HG02763 (cell line): ENCODE data around the gene PSG11.
"Not testable (repeated sequence)": the region's sequence is repeated elsewhere in the genome, so short reads cannot be mapped to it uniquely, and the experiment has no call there.

Experiments used
- ATAC-seq: cut with Tn5 transposase; IDR thresholded peaks from one replicate; pipeline ENCODE4 v1.9.1; 2021; ENCODE audit warnings: mild to moderate bottlenecking, moderate library complexity; ENCODE audit not compliant: unreplicated experiment

PSG11 gene

DNA sequence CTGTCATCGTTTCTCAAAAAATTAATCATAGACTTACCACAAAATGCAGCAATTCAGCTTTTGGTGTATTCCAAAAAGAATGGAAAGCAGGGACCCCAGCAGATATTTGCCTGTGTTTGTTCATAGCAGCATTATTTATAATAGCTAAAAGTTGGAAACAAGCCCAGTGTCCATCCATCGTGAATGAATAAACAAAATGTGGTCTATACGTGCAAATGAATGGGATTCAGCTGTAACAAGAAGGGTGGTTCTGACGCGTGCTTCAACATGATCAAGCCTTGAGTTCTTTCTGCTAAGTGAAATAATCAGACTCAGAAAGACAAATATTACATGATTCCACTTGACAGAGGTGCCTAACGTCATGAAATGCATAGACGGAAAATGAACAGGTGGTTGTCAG lies 36.4 kb downstream of the PSG11 start:
- ATAC-seq: no peak

DNA sequence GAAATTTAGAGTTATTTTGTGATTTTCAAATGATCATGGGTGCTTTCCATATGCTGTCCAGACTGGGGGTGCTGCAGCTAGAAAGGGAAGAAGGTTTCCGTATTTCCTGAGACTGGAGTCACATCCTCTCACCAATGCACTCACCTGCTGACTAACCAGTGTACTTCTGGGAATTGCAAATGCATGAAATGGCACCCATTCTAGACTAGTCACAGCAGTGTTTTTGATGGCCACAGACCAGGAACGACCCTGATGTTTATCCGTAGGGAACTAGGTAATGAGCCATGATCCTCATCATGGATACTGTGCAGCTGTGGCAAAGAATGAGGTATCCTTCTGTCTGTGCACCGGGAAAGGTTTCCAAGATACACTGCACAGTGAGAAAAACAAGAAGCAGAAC lies 37.1 kb downstream of the PSG11 start:
- ATAC-seq: not testable (repeated sequence)

DNA sequence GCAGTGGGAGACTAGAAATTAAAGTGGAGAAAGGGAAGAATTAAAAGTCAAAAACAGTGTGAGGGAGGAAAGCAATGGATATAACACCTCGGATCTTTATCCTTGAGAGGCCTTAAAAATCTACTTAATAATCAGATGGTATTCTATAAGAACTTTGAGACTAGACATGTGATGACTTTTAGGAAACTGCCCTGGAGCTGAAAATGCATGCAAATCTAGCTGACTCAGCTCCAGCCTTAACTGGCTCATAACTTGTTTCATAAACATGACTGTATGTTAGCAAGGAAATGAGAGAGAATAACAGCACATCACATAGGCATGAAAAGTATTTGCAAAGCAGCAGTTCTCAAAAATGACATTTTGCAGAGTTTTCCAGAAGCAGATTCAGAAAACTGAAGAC lies 38.1 kb downstream of the PSG11 start:
- ATAC-seq: not testable (repeated sequence)

DNA sequence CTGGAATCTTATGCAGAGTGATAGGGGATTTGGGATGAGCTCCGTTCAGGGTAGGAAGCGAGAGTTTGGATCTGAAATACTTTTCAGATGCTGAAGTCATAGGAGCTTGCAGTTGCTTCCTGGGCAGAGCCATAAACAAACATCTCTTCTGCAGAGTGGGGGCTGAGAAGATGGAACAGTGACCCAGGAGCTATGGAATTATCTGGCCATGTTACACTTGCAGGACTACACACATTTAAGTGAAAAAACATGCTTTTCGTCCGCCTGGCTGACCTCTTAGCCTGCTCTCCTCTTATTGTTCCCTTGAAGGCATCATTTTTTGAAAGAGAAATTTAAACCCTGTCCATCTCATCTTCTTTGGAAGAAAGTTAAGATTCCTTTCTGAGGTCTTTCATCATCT lies 40.7 kb downstream of the PSG11 start:
- no peak for ATAC-seq

DNA sequence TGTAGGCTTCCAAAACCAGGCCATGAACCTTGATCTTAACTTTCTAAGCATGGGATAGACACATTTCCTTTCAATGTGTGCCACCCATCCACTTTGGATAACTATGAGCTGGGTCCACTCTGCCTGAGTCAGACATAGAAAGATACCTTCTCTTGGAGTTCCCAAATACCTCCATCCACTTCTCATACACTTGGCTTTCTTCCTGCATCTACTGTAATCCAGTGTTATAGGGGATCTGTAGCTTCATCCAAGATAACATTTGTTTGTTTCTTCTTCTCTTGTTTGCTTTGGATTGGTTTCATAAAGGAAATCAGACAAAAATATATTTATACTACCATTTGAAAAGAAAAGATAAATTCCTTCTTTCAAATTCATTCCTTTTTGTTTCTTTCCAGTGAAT lies 44.2 kb downstream of the PSG11 start:
- ATAC-seq: not testable (repeated sequence)

DNA sequence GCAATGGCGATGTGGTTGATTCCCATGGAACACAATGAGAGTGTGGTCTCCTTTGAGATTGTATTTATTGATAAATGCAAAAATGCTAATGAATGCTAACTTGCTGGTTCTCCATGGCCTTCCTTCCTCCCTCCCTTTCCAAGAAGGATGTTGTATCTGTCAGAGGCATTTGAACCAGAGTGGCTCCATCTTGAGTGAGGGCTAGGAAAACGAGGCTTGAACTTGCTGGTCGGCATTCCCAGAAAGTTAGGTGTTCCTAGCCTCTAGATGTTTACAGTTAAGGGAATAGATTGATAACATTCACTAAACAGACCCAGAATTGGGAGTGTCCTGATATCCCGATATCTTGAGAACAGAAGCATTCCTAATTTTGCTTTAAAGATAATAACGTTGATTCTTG lies 54.8 kb downstream of the PSG11 start:
- ATAC-seq: not testable (repeated sequence)

DNA sequence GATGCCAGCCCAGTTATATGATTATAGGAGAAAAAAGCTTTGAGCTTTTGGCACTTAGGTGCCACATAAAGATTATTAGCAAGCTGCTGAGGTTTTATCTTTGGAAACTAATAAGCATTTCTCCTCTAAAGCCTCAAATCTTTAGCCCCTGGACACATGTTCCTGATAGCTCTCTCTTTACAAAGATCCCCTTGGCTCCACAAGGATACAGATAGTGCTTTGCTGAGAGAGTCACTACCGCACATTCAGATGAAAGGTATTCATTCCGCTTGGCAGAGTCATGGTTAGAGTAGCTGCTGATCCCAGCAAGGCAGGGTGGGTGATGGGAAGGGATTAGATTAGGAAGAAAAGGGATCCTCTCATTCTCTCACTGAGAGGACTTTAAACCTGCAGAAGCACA lies 61.1 kb downstream of the PSG11 start:
- no peak for ATAC-seq

DNA sequence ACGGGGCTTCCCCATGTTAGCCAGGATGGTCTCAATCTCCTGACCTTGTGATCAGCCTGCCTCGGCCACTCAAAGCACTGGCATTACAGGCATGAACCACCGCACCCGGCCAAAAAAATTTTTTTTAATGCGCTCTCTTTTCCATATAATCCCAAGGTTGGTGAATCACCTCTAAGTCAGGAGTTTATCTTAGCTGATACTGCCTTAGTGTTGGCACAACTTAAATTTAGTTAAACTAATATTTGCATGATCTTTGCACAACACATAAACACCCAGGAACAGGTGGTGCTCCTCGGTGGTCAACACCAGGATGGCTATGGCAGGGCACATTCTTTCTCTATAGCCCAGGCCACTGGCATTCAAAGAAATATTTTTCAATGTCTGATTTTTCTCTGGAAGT lies 65.2 kb downstream of the PSG11 start:
- ATAC-seq: no peak
